Measurements from ENCODE around the gene SSBP2. TPM values are rescaled to one million over a fixed set of nuclear protein-coding genes. Genes with fewer than 3 reads are reported as not detected.
A peak's percentile ranks its signal among the peaks of the same experiment; 100 is the strongest.

Gene SSBP2
- total RNA-seq, 1 experiment from 2014 or later: 0.10 TPM

GRCh38 chr5:81772488-81772887 is 21.6 kb upstream of the SSBP2 start:
- in situ Hi-C loops (cut with HindIII; ENCODE audit: low pct_unique_long_range_greater_than_20kb, low sequenced_read_pairs): no loop called here

GRCh38 chr5:81768935-81769452 is 18.1 kb upstream of the SSBP2 start:
- peak; percentile 69 for DNase-seq (ENCODE audit: low read depth)
- in situ Hi-C loops (cut with HindIII; ENCODE audit: low pct_unique_long_range_greater_than_20kb, low sequenced_read_pairs): no loop called here

More at GRCh38 chr5:81772488-81772887, 21.6 kb upstream of the SSBP2 start:
- DNase-seq (ENCODE audit: low read depth): no peak

GRCh38 chr5:81767938-81768337 is 17.0 kb upstream of the SSBP2 start:
- in situ Hi-C loops (cut with HindIII; ENCODE audit: low pct_unique_long_range_greater_than_20kb, low sequenced_read_pairs): no loop called here
- DNase-seq (ENCODE audit: low read depth): no peak

- DNase-seq (ENCODE audit: low read depth): no peak
- in situ Hi-C loops (cut with HindIII; ENCODE audit: low pct_unique_long_range_greater_than_20kb, low sequenced_read_pairs): no loop called here
These were observed 16.2 kb upstream of the SSBP2 start for GRCh38 chr5:81767097-81767496.

- DNase-seq (ENCODE audit: low read depth): no peak
- in situ Hi-C loops (cut with HindIII; ENCODE audit: low pct_unique_long_range_greater_than_20kb, low sequenced_read_pairs): no loop called here
These were observed 15.7 kb upstream of the SSBP2 start for GRCh38 chr5:81766611-81767010.

GRCh38 chr5:81763294-81763928 is 12.5 kb upstream of the SSBP2 start:
- DNase-seq (ENCODE audit: low read depth): no peak
- in situ Hi-C loops (cut with HindIII; ENCODE audit: low pct_unique_long_range_greater_than_20kb, low sequenced_read_pairs): no loop called here

GRCh38 chr5:81762853-81763252 is 12.0 kb upstream of the SSBP2 start:
- no peak for DNase-seq (ENCODE audit: low read depth)
- in situ Hi-C loops (cut with HindIII; ENCODE audit: low pct_unique_long_range_greater_than_20kb, low sequenced_read_pairs): no loop called here

- DNase-seq (ENCODE audit: low read depth): no peak
- in situ Hi-C loops (cut with HindIII; ENCODE audit: low pct_unique_long_range_greater_than_20kb, low sequenced_read_pairs): no loop called here
These were observed 11.5 kb upstream of the SSBP2 start for GRCh38 chr5:81762401-81762800.

- in situ Hi-C loops (cut with HindIII; ENCODE audit: low pct_unique_long_range_greater_than_20kb, low sequenced_read_pairs): no loop called here
These were observed 11.1 kb upstream of the SSBP2 start for GRCh38 chr5:81761970-81762369.

GRCh38 chr5:81761270-81761669 is 10.4 kb upstream of the SSBP2 start:
- in situ Hi-C loops (cut with HindIII; ENCODE audit: low pct_unique_long_range_greater_than_20kb, low sequenced_read_pairs): no loop called here
- DNase-seq (ENCODE audit: low read depth): no peak

More at GRCh38 chr5:81761970-81762369, 11.1 kb upstream of the SSBP2 start:
- DNase-seq (ENCODE audit: low read depth): no peak

- no peak for DNase-seq (ENCODE audit: low read depth)
- in situ Hi-C loops (cut with HindIII; ENCODE audit: low pct_unique_long_range_greater_than_20kb, low sequenced_read_pairs): no loop called here
These were observed 9.6 kb upstream of the SSBP2 start for GRCh38 chr5:81760521-81760920.

GRCh38 chr5:81759632-81760005 is 8.7 kb upstream of the SSBP2 start:
- in situ Hi-C loops (cut with HindIII; ENCODE audit: low pct_unique_long_range_greater_than_20kb, low sequenced_read_pairs): no loop called here
- DNase-seq (ENCODE audit: low read depth): no peak

- in situ Hi-C loops (cut with HindIII; ENCODE audit: low pct_unique_long_range_greater_than_20kb, low sequenced_read_pairs): no loop called here
- DNase-seq (ENCODE audit: low read depth): no peak
These were observed 6.5 kb upstream of the SSBP2 start for GRCh38 chr5:81757404-81757803.

- in situ Hi-C loops (cut with HindIII; ENCODE audit: low pct_unique_long_range_greater_than_20kb, low sequenced_read_pairs): no loop called here
- no peak for DNase-seq (ENCODE audit: low read depth)
These were observed 5.1 kb upstream of the SSBP2 start for GRCh38 chr5:81756016-81756415.

GRCh38 chr5:81755320-81755719 is 4.4 kb upstream of the SSBP2 start:
- in situ Hi-C loops (cut with HindIII; ENCODE audit: low pct_unique_long_range_greater_than_20kb, low sequenced_read_pairs): no loop called here
- peak; percentile 62 for DNase-seq (ENCODE audit: low read depth)

GRCh38 chr5:81754621-81755020 is 3.7 kb upstream of the SSBP2 start:
- in situ Hi-C loops (cut with HindIII; ENCODE audit: low pct_unique_long_range_greater_than_20kb, low sequenced_read_pairs): no loop called here

GRCh38 chr5:81753429-81753828 is 2.5 kb upstream of the SSBP2 start:
- DNase-seq (ENCODE audit: low read depth): no peak
- in situ Hi-C loops (cut with HindIII; ENCODE audit: low pct_unique_long_range_greater_than_20kb, low sequenced_read_pairs): no loop called here

More at GRCh38 chr5:81754621-81755020, 3.7 kb upstream of the SSBP2 start:
- DNase-seq (ENCODE audit: low read depth): no peak

GRCh38 chr5:81752644-81752963 is 1.7 kb upstream of the SSBP2 start:
- DNase-seq (ENCODE audit: low read depth): no peak
- in situ Hi-C loops (cut with HindIII; ENCODE audit: low pct_unique_long_range_greater_than_20kb, low sequenced_read_pairs): no loop called here

- in situ Hi-C loops (cut with HindIII; ENCODE audit: low pct_unique_long_range_greater_than_20kb, low sequenced_read_pairs): no loop called here
- no peak for DNase-seq (ENCODE audit: low read depth)
These were observed 1.1 kb upstream of the SSBP2 start for GRCh38 chr5:81751836-81752643.
